OCI-LY7 (cell line): Measurements from ENCODE around the gene CLMN. TPM values are rescaled to one million over a fixed set of nuclear protein-coding genes. Genes with fewer than 3 reads are reported as not detected.

Source experiments
- BruUV-seq: library from RNA; stranded (reverse); fragments of 400-500 nt; replicated peaks from 2 replicates; lab custom pipeline; 2021; lab: Mats Ljungman, UMichigan
- CTCF ChIA-PET: fragments of 300-600 bp; sonication (Branson Sonifier 250); formaldehyde crosslinking; loops from one replicate; lab custom pipeline; 2022; ENCODE audit warnings: antibody characterized with exemption; ENCODE audit not compliant: unreplicated experiment; lab: Charles Lee
- POLR2A ChIA-PET: fragments of 300-600 bp; sonication (Branson Sonifier 250); formaldehyde crosslinking; loops from one replicate; lab custom pipeline; 2022; ENCODE audit warnings: antibody characterized with exemption; lab: Charles Lee
- DNase-seq: peaks from one replicate; pipeline ENCODE4 v3.0.0-alpha.2; 2015; ENCODE audit warnings: low spot score
- H2AFZ ChIP-seq: fragments of 200-600 bp; sonication (generic), shearing (Covaris generic); 2 replicates; pipeline ENCODE4 v1.6.1; 2014; ENCODE audit warnings: mild to moderate bottlenecking, antibody characterized with exemption, low read length, moderate library complexity
- H3K27ac ChIP-seq: fragments of 200-600 bp; sonication (generic); 2 replicates; pipeline ENCODE4 v1.5.1; 2014; ENCODE audit warnings: mixed run types, low read depth, mild to moderate bottlenecking, moderate library complexity, low read length, inconsistent platforms; ENCODE audit not compliant: poor library complexity, severe bottlenecking
- H3K36me3 ChIP-seq: fragments of 200-600 bp; sonication (generic); 2 replicates; pipeline ENCODE4 v1.6.1; 2014; ENCODE audit warnings: mild to moderate bottlenecking, antibody characterized with exemption, low read length, moderate library complexity, mixed read lengths; ENCODE audit not compliant: insufficient read depth
- H3K4me1 ChIP-seq: fragments of 200-600 bp; sonication (generic); 2 replicates; pipeline ENCODE4 v1.5.1; 2014; ENCODE audit warnings: mild to moderate bottlenecking, low read length; ENCODE audit not compliant: insufficient read depth, poor library complexity, severe bottlenecking
- H3K4me2 ChIP-seq: fragments of 200-600 bp; sonication (generic); 2 replicates; pipeline ENCODE4 v1.6.1; 2014; ENCODE audit warnings: mild to moderate bottlenecking, low read length
- H3K4me3 ChIP-seq: fragments of 200-600 bp; sonication (generic); 2 replicates; pipeline ENCODE4 v1.5.1; 2014; ENCODE audit warnings: mild to moderate bottlenecking, low read depth, low read length; ENCODE audit not compliant: poor library complexity, severe bottlenecking
- H3K79me2 ChIP-seq: fragments of 200-600 bp; sonication (generic); 2 replicates; pipeline ENCODE4 v1.6.1; 2016; ENCODE audit warnings: low read depth, mild to moderate bottlenecking, low read length, moderate library complexity, mixed read lengths; ENCODE audit not compliant: insufficient read depth
- H3K9me2 ChIP-seq: fragments of 200-600 bp; sonication (generic); 2 replicates; pipeline ENCODE4 v1.6.1; 2016; ENCODE audit warnings: mild to moderate bottlenecking, low read length, mixed read lengths; ENCODE audit not compliant: insufficient read depth
- H3K9me3 ChIP-seq: fragments of 200-600 bp; sonication (generic); 2 replicates; pipeline ENCODE4 v1.6.1; 2014; ENCODE audit warnings: mild to moderate bottlenecking, mixed run types, low read length, mixed read lengths
- H4K20me1 ChIP-seq: fragments of 200-600 bp; sonication (generic); 2 replicates; pipeline ENCODE4 v1.6.1; 2014; ENCODE audit warnings: mild to moderate bottlenecking, antibody characterized with exemption, low read length, moderate library complexity, mixed read lengths; ENCODE audit not compliant: insufficient read depth
- EZH2phosphoT487 ChIP-seq: fragments of 200-600 bp; sonication (generic); IDR thresholded peaks from 2 replicates; pipeline ENCODE4 v1.6.1; 2018; ENCODE audit warnings: low read depth, borderline replicate concordance, mild to moderate bottlenecking, mixed run types, antibody characterized with exemption, low read length, moderate library complexity, mixed read lengths
- intact Hi-C: fragments of 100-400 bp; cut with micrococcal nuclease; formaldehyde crosslinking; loops from one replicate; pipeline ENCODE4 v1.10.0; 2022; ENCODE audit not compliant: unreplicated experiment
- total RNA-seq, 2 experiments: library from RNA; depleted of rRNA in 1 of 2; stranded (reverse); fragments of >200 nt in 1 of 2; shearing (Covaris generic) in 1 of 2; gene quantifications; 2 replicates each; pipeline ENCODE4 v1.2.3, GENCODE V29; 2014 to 2022
- TF ChIP-seq, protein P1 (sequence below): fragments of 200-600 bp; sonication (generic); conservative IDR thresholded peaks from 2 replicates; pipeline ENCODE4 v1.5.1; 2014; ENCODE audit warnings: mild to moderate bottlenecking, antibody characterized with exemption, low read length, moderate library complexity, mixed read lengths

Gene CLMN
- total RNA-seq, 2 experiments from 2014 or later = 6.8 to 12.0 TPM

DNA sequence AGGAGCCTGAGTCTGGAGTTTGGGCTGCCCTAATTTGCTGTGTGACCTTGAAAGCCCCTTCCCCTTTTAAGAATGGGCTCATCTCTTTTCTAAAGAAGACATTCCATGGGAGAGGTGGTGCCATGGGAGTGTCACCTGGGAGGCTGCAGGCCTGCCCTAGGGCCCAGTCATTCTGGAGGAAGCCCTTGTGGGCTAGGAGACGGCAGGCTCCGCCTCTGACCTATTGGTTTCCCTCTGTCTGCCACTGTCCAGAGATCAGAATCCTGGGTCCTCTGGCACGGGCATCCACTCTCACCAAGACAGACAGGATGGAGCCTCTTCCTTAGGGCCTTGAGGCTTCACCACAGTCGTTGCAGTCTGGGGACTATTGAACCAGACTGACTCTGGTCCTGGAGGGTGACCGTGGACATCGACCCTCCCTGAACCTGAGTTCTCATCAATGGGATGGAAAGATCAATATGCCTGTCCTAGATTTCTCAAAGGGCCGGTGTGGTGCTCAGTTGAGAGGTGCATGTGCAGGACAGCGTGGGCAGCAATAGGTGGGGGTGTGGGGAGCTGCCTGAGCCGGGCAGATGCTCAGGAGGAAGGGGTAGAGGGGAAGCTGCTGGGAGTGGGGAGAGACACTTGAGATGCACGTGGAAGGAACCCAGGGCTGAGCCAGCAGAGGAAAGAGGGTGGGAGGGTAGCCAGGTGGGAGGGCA is 12.2 kb upstream of the CLMN start:
- Histone ChIP-seq H3K4me3 (no peak overlapping the region), H3K27ac (no peak overlapping the region), H3K36me3 (no peaks in the 10 kb centered on the region), H4K20me1 (no peaks in the 10 kb centered on the region), H3K9me2 (no peaks in the 10 kb centered on the region), H2AFZ (no peak overlapping the region), H3K4me1 (peaks cover 37% of the 10 kb centered on the region), H3K79me2 (no peaks in the 10 kb centered on the region), H3K9me3 (peaks cover 1% of the 10 kb centered on the region; the same call in 1 of the 2 replicates), H3K4me2 (no peak overlapping the region)
- POLR2A ChIA-PET = no interaction called here
- DNase-seq = no peak
- TF ChIP-seq, protein P1, sequence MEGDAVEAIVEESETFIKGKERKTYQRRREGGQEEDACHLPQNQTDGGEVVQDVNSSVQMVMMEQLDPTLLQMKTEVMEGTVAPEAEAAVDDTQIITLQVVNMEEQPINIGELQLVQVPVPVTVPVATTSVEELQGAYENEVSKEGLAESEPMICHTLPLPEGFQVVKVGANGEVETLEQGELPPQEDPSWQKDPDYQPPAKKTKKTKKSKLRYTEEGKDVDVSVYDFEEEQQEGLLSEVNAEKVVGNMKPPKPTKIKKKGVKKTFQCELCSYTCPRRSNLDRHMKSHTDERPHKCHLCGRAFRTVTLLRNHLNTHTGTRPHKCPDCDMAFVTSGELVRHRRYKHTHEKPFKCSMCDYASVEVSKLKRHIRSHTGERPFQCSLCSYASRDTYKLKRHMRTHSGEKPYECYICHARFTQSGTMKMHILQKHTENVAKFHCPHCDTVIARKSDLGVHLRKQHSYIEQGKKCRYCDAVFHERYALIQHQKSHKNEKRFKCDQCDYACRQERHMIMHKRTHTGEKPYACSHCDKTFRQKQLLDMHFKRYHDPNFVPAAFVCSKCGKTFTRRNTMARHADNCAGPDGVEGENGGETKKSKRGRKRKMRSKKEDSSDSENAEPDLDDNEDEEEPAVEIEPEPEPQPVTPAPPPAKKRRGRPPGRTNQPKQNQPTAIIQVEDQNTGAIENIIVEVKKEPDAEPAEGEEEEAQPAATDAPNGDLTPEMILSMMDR = no peak
- TF ChIP-seq EZH2phosphoT487 = no peak
- BruUV-seq = no TSS peak
- CTCF ChIA-PET = no interaction called here
- intact Hi-C loops = no loop called here

GRCh38 chr14:95330591-95331370 is 11.1 kb upstream of the CLMN start:
- no peak overlapping the region for H3K4me3 ChIP-seq
- H3K4me2 ChIP-seq = no peak overlapping the region
- H2AFZ ChIP-seq = no peak overlapping the region
- intact Hi-C loops = no loop called here
- H3K79me2 ChIP-seq = no peaks in the 10 kb centered on the region
- ChIA-PET POLR2A (interaction anchor here (0.6 to 1.2 kb wide), 2 partner anchors 75 to 172 kb away, joined by 3 to 4 read pairs; no protein-coding TSS in a partner anchor), CTCF (interaction anchor here (0.9 kb wide), 1 partner anchor 47 kb away, joined by 3 read pairs; no protein-coding TSS in a partner anchor)
- H3K9me2 ChIP-seq = no peaks in the 10 kb centered on the region
- no peaks in the 10 kb centered on the region; the same call in 1 of the 2 replicates for H3K36me3 ChIP-seq
- H3K27ac ChIP-seq = no peak overlapping the region
- no TSS peak for BruUV-seq
- peaks cover 12% of the 10 kb centered on the region; the same call in 1 of the 2 replicates for H3K9me3 ChIP-seq
- H4K20me1 ChIP-seq = no peaks in the 10 kb centered on the region
- peaks cover 44% of the 10 kb centered on the region for H3K4me1 ChIP-seq
- no peak for TF ChIP-seq EZH2phosphoT487
- TF ChIP-seq, protein P1 = no peak
- DNase-seq = no peak
